ENCODE results near the gene KISS1.

DNA sequence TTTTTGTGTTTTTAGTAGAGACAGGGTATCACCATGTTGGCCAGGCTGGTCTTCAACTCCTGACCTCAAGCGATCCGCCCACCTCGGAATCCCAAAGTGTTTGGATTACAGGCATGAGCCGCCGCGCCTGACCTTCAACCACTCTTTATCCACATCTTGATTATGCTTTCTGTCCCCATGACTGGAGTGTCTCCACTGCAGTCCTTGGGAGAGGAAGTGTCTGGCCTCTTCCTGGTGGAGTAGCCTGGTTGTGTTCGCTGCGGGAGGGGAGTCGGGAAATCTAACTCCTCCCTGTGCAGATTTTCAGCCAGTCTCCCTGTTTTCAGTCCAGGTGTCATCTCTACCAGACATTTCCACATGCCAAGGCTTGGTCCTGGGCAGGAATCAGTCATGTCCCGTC is 9.7 kb downstream of the KISS1 start:
- TF ChIP-seq EZH2 (IDR thresholded peaks at IDR 0.05; ENCODE audit: borderline replicate concordance, low read length), result no peak
- TF ChIP-seq, protein P1, sequence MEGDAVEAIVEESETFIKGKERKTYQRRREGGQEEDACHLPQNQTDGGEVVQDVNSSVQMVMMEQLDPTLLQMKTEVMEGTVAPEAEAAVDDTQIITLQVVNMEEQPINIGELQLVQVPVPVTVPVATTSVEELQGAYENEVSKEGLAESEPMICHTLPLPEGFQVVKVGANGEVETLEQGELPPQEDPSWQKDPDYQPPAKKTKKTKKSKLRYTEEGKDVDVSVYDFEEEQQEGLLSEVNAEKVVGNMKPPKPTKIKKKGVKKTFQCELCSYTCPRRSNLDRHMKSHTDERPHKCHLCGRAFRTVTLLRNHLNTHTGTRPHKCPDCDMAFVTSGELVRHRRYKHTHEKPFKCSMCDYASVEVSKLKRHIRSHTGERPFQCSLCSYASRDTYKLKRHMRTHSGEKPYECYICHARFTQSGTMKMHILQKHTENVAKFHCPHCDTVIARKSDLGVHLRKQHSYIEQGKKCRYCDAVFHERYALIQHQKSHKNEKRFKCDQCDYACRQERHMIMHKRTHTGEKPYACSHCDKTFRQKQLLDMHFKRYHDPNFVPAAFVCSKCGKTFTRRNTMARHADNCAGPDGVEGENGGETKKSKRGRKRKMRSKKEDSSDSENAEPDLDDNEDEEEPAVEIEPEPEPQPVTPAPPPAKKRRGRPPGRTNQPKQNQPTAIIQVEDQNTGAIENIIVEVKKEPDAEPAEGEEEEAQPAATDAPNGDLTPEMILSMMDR (IDR thresholded peaks at IDR 0.05; ENCODE audit: low read length), result no peak

Measured in OCI-LY1 (cell line).